Stimulated activated CD8-positive, alpha-beta memory T cell treated with anti-CD3 and anti-CD28 coated beads, Interleukin-15, amount 100 ng/mL, for 1 hour (primary cell): ENCODE results near the gene ROR2.
"Not testable (repeated sequence)": the region's sequence is repeated elsewhere in the genome, so short reads cannot be mapped to it uniquely, and the experiment has no call there.

ENCODE experiments used
- DNase-seq: peaks from one replicate; pipeline ENCODE4 v3.0.0-alpha.2; 2020; ENCODE audit warnings: low read depth

Gene ROR2

GRCh38 chr9:91625331-91625730 is 324.7 kb downstream of the ROR2 start:
- DNase-seq, result no peak

GRCh38 chr9:91623004-91623403 is 327.0 kb downstream of the ROR2 start:
- no peak for DNase-seq

- not testable (repeated sequence) for DNase-seq
These were observed 327.9 kb downstream of the ROR2 start for GRCh38 chr9:91622121-91622520.

- DNase-seq, result not testable (repeated sequence)
These were observed 336.0 kb downstream of the ROR2 start for GRCh38 chr9:91614044-91614443.

GRCh38 chr9:91611582-91611981 is 338.4 kb downstream of the ROR2 start:
- no peak for DNase-seq

GRCh38 chr9:91606255-91606995 is 343.6 kb downstream of the ROR2 start:
- DNase-seq, result no peak

GRCh38 chr9:91604451-91605179 is 345.4 kb downstream of the ROR2 start:
- no peak for DNase-seq

GRCh38 chr9:91603932-91604331 is 346.1 kb downstream of the ROR2 start:
- no peak for DNase-seq

GRCh38 chr9:91599564-91599963 is 350.5 kb downstream of the ROR2 start:
- no peak for DNase-seq

- no peak for DNase-seq
These were observed 358.4 kb downstream of the ROR2 start for GRCh38 chr9:91591627-91592026.

- no peak for DNase-seq
These were observed 360.9 kb downstream of the ROR2 start for GRCh38 chr9:91589101-91589553.

GRCh38 chr9:91586282-91586681 is 363.7 kb downstream of the ROR2 start:
- no peak for DNase-seq

GRCh38 chr9:91583966-91584365 is 366.1 kb downstream of the ROR2 start:
- DNase-seq, result no peak

- no peak for DNase-seq
These were observed 366.7 kb downstream of the ROR2 start for GRCh38 chr9:91583161-91583875.

GRCh38 chr9:91582181-91582580 is 367.8 kb downstream of the ROR2 start:
- DNase-seq, result no peak

GRCh38 chr9:91580136-91580535 is 369.9 kb downstream of the ROR2 start:
- DNase-seq, result no peak

- DNase-seq, result no peak
These were observed 371.1 kb downstream of the ROR2 start for GRCh38 chr9:91578911-91579310.

- DNase-seq, result no peak
These were observed 372.4 kb downstream of the ROR2 start for GRCh38 chr9:91577633-91578061.

- DNase-seq, result no peak
These were observed 377.2 kb downstream of the ROR2 start for GRCh38 chr9:91572811-91573210.

GRCh38 chr9:91572044-91572443 is 378.0 kb downstream of the ROR2 start:
- no peak for DNase-seq

GRCh38 chr9:91571036-91571435 is 379.0 kb downstream of the ROR2 start:
- no peak for DNase-seq

- no peak for DNase-seq
These were observed 382.3 kb downstream of the ROR2 start for GRCh38 chr9:91567642-91568274.
